Measurements from ENCODE around the gene TRIOBP. TPM values are rescaled to one million over a fixed set of nuclear protein-coding genes. Genes with fewer than 3 reads are reported as not detected.

TRIOBP gene
- total and polyA plus RNA-seq, 2 donors (not counting 3 experiments of a cell fraction or from before 2014, with no cell fraction given), result 60.6 to 104 TPM

DNA sequence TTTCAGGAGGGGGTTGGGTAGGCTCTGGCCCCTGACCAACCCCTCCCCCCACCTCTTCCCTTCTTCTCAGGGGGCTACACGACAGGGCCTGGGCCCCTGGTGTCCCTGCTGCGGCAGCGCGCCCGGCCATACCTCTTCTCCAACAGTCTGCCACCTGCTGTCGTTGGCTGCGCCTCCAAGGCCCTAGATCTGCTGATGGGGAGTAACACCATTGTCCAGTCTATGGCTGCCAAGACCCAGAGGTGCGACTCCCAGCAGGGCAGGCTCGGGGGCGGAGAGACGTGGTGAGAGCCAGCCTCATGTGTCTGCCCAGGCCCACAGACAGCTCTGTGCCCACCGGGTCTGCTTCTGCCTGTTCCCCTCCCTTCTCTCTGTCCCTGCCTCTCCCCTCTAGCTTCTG, 118.7 kb downstream of the TRIOBP start:
- no peaks in the 10 kb centered on the region for H3K79me2 ChIP-seq (ENCODE audit: control insufficient read depth, insufficient read depth, low read length)
- BruUV-seq (replicated peaks), result no TSS peak
- no peak overlapping the region for H3K9ac ChIP-seq (replicated peaks; ENCODE audit: extremely low read depth, insufficient read depth, low read length)
- H3K4me1 ChIP-seq (ENCODE audit: control insufficient read depth, extremely low read depth, insufficient read depth, low read length), result peaks cover 9% of the 10 kb centered on the region
- H2AFZ ChIP-seq (ENCODE audit: low read depth, low read length), result no peak overlapping the region
- DNase-seq (ENCODE audit: low read depth, low spot score) (no peak), FAIRE-seq (no peak)
- no peak overlapping the region for H3K4me2 ChIP-seq (ENCODE audit: insufficient read depth, low read length)
- intact Hi-C loops (cut with micrococcal nuclease), result loop anchor here (5.0 kb wide), 1 partner anchor 137 kb away; the partner anchor contains the start of genes C22orf23 and POLR2F
- TF ChIP-seq GATA2 (IDR thresholded peaks at IDR 0.05; ENCODE audit: insufficient read depth, insufficient read length, low read depth, low read length) (no peak), CTCF (IDR thresholded peaks at IDR 0.05; ENCODE audit: extremely low read depth in 1 of 2, insufficient read depth in 1 of 2, low read depth in 1 of 2, low read length in 2 of 2) (no peak), MYC (IDR thresholded peaks at IDR 0.05; ENCODE audit: low read depth, low read length) (no peak), POLR2AphosphoS5 (IDR thresholded peaks at IDR 0.05; ENCODE audit: insufficient read depth, low read depth, low read length) (no peak), POLR2A (IDR thresholded peaks at IDR 0.05; ENCODE audit: low read depth, low read length) (no peak), FOS (IDR thresholded peaks at IDR 0.05; ENCODE audit: borderline replicate concordance, insufficient read depth, low read length) (no peak)
- TF ChIP-seq, protein P1, sequence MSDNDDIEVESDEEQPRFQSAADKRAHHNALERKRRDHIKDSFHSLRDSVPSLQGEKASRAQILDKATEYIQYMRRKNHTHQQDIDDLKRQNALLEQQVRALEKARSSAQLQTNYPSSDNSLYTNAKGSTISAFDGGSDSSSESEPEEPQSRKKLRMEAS (IDR thresholded peaks at IDR 0.05; ENCODE audit: insufficient read depth, insufficient read length), result no peak
- POLR2A ChIA-PET, result no interaction called here
- H3K27me3 ChIP-seq (ENCODE audit: control insufficient read depth in 2 of 2, insufficient read depth in 2 of 2, low read length in 2 of 2), result peaks cover 0 to 3% of the 10 kb centered on the region in 2 experiments
- H3K4me3 ChIP-seq (replicated peaks in 1 of 3; ENCODE audit: insufficient read depth in 1 of 3, low read depth in 1 of 3, low read length in 3 of 3), result no peak overlapping the region
- peaks cover 0 to 4% of the 10 kb centered on the region in 2 experiments for H3K36me3 ChIP-seq (ENCODE audit: control insufficient read depth in 2 of 2, extremely low read depth in 1 of 2, insufficient read depth in 2 of 2, low read length in 2 of 2)
- H4K20me1 ChIP-seq (replicated peaks; ENCODE audit: control insufficient read depth, extremely low read depth, insufficient read depth, low read length), result no peaks in the 10 kb centered on the region
- H3K9me3 ChIP-seq (replicated peaks; ENCODE audit: control insufficient read depth, insufficient read depth, low read length), result no peaks in the 10 kb centered on the region
- no peaks in the 10 kb centered on the region for H3K9me1 ChIP-seq (replicated peaks; ENCODE audit: control insufficient read depth, extremely low read depth, insufficient read depth, low read length)
- no peak overlapping the region for H3K27ac ChIP-seq (ENCODE audit: insufficient read depth, low read depth, low read length)
- dilution Hi-C loops (cut with MboI; ENCODE audit: extremely low pct_ligation_motif_present, low sequenced_read_pairs), result no loop called here
- CTCF ChIA-PET, result interaction anchor here (1.0 to 5.9 kb wide), 3 partner anchors 48 to 178 kb away, joined by 3 to 223 read pairs (median 17); no protein-coding TSS in a partner anchor

Measured in endothelial cell of umbilical vein (primary cell).